NOMO-1 treated with DMSO at 0.1 percent for 48 hours (cell line): ENCODE results near the gene TDRKH.
"Not testable (repeated sequence)": the region's sequence is repeated elsewhere in the genome, so short reads cannot be mapped to it uniquely, and the experiment has no call there.

Experiments
- DNase-seq: peaks from one replicate; lab custom pipeline; 2025; ENCODE audit not compliant: unreplicated experiment; lab: John Stamatoyannopoulos, UW

TDRKH gene

GRCh38 chr1:151768351-151769066 lies 21.8 kb downstream of the TDRKH start:
- DNase-seq: not testable (repeated sequence)

- DNase-seq: no peak
Measured at GRCh38 chr1:151763990-151764389, 26.3 kb downstream of the TDRKH start.

GRCh38 chr1:151762941-151763921 lies 27.1 kb downstream of the TDRKH start, which contains the start of gene MRPL9:
MRPL9 (minus strand) TSS chr1:151763496; CDS start chr1:151763479, 17 bp downstream.
- peak; percentile 78 for DNase-seq

GRCh38 chr1:151760597-151761385 lies 29.5 kb downstream of the TDRKH start:
- no peak for DNase-seq

GRCh38 chr1:151759241-151759640 lies 31.1 kb downstream of the TDRKH start:
- no peak for DNase-seq

GRCh38 chr1:151756291-151756690 lies 34.0 kb downstream of the TDRKH start:
- DNase-seq: no peak

- DNase-seq: no peak
Measured at GRCh38 chr1:151741516-151741915, 48.8 kb downstream of the TDRKH start.

- no peak for DNase-seq
Measured at GRCh38 chr1:151739590-151740355, 50.5 kb downstream of the TDRKH start.

GRCh38 chr1:151737479-151737878 lies 52.8 kb downstream of the TDRKH start:
- no peak for DNase-seq

- no peak for DNase-seq
Measured at GRCh38 chr1:151737026-151737425, 53.3 kb downstream of the TDRKH start.

GRCh38 chr1:151733995-151734394 lies 56.3 kb downstream of the TDRKH start:
- not testable (repeated sequence) for DNase-seq

GRCh38 chr1:151733126-151733525 lies 57.2 kb downstream of the TDRKH start:
- no peak for DNase-seq

- DNase-seq: no peak
Measured at GRCh38 chr1:151729966-151730291, 60.4 kb downstream of the TDRKH start.

GRCh38 chr1:151729157-151729965 lies 60.9 kb downstream of the TDRKH start:
- DNase-seq: no peak

GRCh38 chr1:151728151-151729054 lies 61.9 kb downstream of the TDRKH start:
- DNase-seq: no peak

GRCh38 chr1:151723726-151724370 lies 66.5 kb downstream of the TDRKH start:
- no peak for DNase-seq
